IPS-18c (cell line): ENCODE measurements around the gene MUCL3.

Source experiments
- H3K4me3 ChIP-seq: 2 replicates; pipeline ENCODE4 v1.7.0; 2013; ENCODE audit warnings: low read depth, mild to moderate bottlenecking, low read length, moderate library complexity; ENCODE audit not compliant: insufficient read depth
- H3K9me3 ChIP-seq: one replicate; pipeline ENCODE4 v1.6.1; 2013; ENCODE audit warnings: mild to moderate bottlenecking, low read length, moderate library complexity; ENCODE audit not compliant: control insufficient read depth, insufficient read depth

Gene MUCL3

DNA sequence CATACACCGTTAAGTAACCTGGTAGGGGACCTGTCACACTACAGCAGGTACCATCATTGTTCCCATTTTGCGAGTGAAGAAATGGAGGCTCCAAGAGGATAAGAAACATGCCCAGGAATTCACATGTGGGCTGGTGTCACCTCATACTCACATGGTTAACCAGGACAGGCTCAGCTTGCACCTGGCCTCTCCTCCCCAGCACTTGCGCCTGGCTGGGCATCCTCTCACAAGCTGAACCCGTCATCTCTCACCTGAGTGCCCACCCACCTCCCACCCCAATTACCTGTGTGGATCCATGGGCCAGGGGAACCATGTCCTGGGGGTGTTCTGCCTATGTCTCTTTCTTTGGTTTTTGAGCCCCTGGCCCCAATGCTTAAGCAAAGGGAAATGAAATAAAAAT is 10.3 kb upstream of the MUCL3 start:
- Histone ChIP-seq H3K9me3 (peaks cover 2% of the 10 kb centered on the region), H3K4me3 (no peak overlapping the region)

DNA sequence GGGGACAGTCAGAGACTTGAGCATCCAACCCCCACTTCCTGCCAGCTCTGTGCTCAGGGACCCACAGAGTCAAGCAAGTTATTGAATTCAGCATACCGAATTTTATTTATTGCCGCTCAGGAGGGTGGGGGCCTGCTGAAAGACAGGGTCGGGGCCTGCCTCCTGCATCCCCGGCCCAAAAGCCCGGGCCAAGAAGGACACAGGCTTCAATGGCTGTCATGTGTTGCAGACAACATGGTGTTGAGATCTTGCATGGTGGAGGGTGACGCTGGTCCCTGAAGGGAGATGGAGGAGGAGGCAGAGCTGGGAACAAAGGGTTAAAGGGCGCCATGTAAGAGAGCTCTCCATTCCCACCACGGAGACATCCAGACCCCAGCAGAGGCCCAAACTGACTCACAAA is 9.5 kb upstream of the MUCL3 start:
- Histone ChIP-seq H3K4me3 (no peak overlapping the region), H3K9me3 (peaks cover 2% of the 10 kb centered on the region)

DNA sequence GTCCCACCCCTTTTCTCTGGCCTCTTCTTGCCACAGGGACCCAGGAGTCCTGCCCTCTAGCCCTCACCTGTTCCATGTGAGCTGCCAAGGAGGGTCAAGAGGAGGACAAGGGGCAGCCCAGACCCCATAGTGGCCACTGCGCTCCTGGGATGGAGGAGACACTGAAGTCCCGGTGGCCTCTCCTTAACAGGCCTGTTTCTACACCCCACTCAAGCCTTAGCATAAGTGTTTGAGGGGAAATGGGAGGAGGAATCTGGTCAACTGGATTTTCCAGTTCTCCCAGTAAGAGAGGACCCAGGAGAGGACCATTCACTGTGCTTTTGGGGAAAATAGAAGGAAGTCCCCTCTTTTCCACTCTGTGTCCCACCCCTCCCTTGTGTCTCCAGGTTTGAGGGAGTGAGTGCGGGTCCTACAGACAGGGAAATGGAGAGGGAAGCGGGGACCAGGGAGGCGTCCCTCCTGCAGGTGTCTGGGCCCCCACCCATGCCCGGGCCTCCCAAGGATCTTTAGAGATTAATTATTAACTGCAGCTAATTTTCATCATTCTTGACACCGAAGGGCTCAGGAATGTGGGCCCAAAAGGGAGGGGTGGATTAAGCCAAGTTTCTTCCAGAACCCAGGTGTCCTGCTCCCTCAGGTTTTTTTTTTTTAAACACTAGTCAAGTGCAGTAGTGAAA is 8.7 kb upstream of the MUCL3 start, which contains the start of gene SFTA2:
Gene SFTA2 (minus strand): TSS at position 202 of the 677 bp plus-strand sequence. CDS start 74 bp downstream, at position 128.
- no peak within 1 kb of the TSS for H3K4me3 ChIP-seq
- H3K9me3 ChIP-seq = peaks cover 2% of the 10 kb centered on the region

DNA sequence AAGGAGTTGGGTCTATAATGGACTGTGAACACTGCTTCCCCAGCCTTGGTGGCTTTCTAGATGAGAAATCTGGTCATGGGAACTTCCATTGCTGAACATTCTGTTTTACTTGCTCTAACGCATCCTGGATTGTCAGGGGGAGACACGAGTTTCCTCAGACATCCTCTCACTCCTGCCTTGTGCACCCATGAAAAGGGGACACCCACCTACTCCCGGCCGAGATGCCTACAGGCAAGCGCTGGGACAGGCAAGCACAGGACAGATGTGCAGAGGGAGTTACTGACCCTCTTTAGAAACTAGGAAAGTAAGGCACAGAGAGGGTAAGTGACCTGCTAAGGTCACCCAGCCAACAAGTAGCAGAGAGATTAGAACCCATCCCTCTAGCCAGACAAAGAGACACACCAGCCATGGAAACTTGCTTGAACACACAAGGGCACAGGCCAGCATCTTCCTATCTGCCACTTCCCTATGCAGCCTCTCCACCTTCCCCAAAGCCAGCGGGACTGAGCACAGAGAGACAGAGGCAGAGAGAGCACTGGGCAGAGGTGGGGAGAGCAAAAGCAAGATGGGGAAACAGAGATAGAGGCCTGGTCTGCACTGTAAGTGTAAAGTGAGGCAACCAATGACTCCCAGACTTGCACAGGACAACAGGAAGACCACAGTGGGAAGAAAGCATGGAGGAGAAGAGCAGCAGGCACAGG is 8.0 kb upstream of the MUCL3 start:
- H3K9me3 ChIP-seq = no peaks in the 10 kb centered on the region
- H3K4me3 ChIP-seq = no peak overlapping the region

DNA sequence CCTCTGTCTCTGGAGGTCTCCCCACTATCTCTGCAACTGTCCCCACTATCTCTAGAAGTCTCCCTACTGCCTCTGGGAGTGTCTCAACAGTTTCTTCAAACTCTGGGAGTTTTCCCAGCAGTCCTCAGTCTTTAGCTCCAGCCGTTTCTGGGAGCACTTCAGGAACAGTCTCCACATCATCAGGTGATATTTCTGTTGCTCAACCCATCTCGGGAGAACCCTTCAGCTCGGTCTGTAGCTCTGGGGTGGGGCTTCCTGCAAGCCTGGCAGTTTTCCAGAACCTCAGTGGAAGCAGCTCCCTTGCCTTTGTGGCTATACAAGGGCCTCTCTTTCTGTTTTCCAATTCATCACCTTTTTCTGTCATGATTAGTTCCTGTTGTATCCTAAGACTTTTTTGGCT is 5.8 kb upstream of the MUCL3 start:
- H3K4me3 ChIP-seq = no peak overlapping the region
- H3K9me3 ChIP-seq = no peaks in the 10 kb centered on the region

DNA sequence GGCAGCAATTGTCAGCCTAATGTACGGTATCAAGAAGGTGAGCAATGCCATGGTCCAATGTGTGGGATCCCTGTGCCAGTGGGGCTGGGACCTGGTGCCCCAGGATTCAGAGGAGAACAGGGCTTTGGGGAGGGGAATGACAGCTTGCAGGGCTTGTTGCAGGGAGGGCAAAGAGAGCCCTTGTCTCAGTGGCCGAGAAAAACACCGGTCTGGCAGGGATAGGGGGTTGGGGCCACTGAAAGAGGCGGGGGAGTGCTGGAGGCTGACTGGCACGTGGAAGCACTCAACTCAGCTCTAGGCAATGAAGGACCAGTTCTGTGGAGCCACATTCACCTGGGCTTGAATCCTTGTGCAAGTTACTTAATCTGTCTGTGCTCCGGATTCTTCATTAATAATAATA is 3.5 kb upstream of the MUCL3 start:
- H3K9me3 ChIP-seq = no peaks in the 10 kb centered on the region

DNA sequence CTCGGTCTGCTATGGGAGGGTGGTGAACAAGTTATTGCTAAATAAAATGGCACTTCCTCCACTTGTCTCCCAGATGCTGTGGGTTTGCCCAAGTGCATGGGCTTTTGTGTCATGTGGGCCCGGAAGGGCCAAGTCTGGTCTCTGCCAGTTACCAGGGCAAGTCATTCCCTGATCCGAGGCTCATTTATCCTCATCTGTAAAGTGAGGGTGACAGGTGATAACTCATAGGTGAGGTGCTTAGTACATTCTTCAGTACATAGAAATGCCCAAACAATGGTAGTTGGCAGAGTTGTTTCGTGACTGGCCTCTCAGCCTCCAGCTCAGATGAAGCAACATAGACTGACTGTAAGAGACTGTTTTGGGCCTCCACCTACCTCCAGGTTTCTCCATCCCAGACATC is 2.0 kb upstream of the MUCL3 start:
- H3K9me3 ChIP-seq = no peaks in the 10 kb centered on the region
- no peak overlapping the region for H3K4me3 ChIP-seq

More for the DNA sequence above, 3.5 kb upstream of the MUCL3 start:
- no peak overlapping the region for H3K4me3 ChIP-seq

DNA sequence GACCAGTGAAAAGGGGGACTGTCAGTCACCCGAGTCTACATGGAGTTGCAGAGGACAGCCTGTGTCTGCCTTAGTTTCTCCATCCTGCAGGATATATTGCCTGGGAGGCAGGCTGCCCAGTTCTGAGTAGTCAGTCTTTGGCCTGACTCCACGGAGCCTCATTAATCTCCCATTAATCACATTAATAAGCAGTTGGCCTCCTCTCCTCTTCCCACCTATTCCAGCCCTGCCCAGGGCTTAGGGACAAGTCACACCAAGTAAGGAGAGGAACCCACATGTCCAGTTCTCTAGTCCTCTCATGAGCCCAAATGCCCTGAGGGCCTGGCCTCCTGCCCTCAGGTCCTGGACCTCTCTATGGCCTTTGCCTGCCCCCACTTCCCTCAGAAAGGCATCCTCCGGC is 1.3 kb upstream of the MUCL3 start:
- Histone ChIP-seq H3K9me3 (no peaks in the 10 kb centered on the region), H3K4me3 (no peak overlapping the region)

DNA sequence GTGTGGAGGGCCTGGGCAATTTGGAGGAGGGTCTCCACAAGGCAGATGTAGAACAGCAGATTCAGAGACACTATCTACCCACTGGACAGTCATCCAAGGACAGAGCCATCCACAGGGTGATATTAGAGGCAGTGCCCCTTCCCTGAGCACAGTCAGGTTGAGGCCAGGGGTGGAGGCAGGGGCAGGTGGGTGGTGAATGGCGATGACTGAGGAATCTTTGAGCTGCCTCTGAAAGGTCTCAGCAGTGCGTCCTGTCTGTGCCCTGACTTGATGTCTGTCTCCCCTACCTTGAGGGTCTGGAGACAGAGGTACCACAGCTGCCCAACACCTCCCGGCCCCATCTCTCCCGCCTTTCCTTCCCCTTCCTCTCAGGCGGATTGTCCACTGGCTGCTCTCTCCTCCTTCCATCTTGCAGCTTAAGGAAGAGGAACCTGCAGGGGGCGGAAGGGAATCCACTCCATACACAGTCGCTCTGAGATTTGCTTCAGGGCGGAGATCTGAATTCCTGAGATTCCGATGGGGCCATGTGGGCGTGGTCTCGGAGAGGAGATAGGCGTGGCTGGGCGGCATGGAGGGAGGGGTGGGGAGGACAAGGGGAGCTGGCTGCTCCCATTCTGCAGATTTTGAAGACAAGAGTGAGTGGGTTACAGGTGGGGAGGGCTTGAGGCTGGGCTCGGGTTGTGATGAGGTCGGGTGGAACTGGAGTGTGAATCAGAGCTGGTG is 1.7 kb downstream of the MUCL3 start:
- Histone ChIP-seq H3K9me3 (no peaks in the 10 kb centered on the region), H3K4me3 (no peak overlapping the region)

DNA sequence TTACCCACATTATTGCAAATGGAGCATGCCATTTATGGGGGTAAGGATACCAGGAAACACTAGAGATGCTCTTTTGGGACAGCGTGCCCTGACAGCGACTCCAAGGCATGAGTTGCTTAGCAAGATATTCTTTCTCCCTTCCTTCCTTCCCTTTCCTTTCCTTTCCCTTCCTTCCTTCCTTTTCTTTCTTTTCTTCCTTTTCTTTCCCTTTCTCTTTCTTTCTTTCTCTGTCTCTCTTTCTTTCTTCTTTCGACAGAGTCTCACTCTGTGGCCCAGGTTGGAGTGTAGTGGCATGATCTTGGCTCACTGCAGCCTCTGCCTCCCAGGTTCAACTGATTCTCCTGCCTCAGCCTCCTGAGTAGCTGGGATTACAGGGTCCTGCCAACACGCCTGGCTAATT is 3.3 kb downstream of the MUCL3 start:
- Histone ChIP-seq H3K9me3 (no peaks in the 10 kb centered on the region), H3K4me3 (no peak overlapping the region)

DNA sequence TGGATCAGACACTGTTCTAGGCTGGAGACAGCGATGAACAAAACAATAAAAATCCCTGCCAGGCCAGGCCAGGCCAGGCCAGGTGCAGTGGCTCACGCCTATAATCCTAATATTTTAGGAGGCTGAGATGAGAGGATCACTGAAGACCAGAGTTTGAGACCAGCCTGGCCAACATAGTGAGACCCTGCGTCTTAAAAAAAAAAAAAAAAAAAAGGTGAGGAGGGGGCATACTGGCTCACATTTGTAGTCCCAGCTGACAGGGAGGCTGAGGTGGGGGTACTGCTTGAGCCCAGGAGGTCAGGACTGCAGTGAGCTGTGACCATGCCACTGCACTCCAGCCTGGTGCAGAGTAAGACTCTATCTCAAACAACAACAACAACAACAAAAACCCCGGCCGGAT is 4.5 kb downstream of the MUCL3 start:
- H3K4me3 ChIP-seq = no peak overlapping the region
- no peaks in the 10 kb centered on the region for H3K9me3 ChIP-seq

DNA sequence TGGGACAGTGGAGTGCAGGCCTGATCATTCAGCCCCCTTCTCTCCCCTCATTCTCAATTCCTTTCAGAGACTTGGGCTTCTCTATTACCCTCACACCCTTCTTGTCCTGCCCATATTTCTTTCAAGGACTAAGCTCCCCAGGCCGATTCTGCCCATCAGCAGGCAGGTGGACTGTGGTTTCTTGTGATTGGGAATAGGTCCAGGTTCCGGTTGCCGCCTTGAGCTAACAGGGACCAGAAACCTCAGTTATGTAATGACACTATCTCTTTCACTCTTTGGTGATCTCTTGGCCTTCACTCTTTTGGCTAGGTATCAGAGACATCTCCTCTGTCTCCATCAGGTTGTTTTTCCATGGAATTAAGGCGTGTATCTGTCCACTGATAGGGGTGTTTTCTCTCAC is 6.5 kb downstream of the MUCL3 start:
- no peaks in the 10 kb centered on the region for H3K9me3 ChIP-seq

DNA sequence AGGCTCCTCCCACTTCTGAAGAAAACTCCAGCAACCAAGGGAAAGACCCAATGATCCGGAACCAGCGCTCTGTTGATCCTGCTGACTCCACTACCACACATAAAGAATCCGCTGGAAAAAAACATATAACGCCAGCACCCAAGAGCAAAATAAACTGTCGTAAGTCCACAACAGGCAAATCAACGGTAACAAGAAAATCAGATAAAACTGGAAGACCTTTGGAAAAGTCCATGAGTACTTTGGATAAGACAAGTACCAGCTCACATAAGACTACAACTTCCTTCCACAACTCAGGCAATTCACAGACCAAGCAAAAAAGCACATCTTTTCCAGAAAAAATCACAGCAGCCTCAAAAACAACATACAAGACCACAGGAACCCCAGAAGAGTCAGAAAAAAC is 8.0 kb downstream of the MUCL3 start:
- no peak overlapping the region for H3K4me3 ChIP-seq

More for the DNA sequence above, 6.5 kb downstream of the MUCL3 start:
- H3K4me3 ChIP-seq = no peak overlapping the region

DNA sequence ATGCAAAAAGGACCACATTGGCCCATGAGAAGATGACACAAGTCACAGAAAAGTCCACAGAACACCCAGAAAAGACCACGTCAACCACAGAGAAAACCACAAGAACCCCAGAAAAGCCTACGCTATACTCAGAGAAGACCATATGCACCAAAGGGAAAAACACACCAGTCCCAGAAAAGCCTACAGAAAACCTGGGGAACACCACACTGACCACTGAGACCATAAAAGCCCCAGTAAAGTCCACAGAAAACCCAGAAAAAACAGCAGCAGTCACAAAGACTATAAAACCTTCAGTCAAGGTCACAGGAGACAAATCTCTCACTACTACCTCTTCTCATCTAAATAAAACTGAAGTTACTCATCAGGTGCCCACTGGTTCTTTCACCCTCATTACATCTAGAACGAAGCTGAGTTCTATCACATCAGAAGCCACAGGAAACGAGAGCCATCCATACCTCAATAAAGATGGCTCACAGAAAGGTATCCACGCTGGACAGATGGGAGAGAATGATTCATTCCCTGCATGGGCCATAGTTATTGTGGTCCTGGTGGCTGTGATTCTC is 11.2 kb downstream of the MUCL3 start:
- no peaks in the 10 kb centered on the region for H3K9me3 ChIP-seq
- H3K4me3 ChIP-seq = no peak overlapping the region

More for the DNA sequence above, 8.0 kb downstream of the MUCL3 start:
- H3K9me3 ChIP-seq = no peaks in the 10 kb centered on the region

DNA sequence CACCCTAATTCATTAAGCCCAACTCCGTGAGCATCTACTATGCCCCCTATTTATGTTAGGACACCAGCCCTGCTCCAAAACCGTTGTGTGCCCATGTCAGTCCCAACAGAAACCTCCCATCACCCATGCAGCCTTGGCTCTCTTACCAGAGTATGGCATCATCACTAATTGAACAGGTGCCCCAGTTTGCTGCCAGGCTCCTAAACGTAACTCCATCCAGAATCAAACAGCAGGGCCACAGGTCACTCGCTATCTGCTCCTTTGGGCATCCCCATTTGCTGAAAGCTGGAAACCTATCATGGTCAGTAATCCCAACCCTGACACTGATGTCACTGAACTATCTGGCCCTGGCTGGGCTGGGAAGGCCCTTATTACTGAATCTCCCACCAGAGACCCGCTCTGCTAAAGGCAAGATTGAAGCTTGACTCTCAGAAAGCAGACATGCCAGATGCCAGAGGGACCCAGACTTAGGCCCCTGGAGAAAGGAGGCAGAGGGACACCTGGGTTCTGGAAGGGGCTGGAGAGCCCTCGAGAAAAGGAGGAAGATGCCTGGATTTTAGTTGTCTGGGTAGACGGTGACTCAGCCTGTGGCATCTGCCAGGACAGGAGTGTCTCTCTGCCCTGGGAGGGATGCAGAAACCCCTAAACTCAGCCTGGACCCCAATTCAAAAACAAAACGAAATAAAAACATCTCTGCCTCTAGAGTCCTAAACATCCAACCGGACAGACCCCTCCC is 14.0 kb downstream of the MUCL3 start:
- Histone ChIP-seq H3K4me3 (peak overlapping the region; percentile 59; the same call in 1 of the 2 replicates), H3K9me3 (no peaks in the 10 kb centered on the region)

DNA sequence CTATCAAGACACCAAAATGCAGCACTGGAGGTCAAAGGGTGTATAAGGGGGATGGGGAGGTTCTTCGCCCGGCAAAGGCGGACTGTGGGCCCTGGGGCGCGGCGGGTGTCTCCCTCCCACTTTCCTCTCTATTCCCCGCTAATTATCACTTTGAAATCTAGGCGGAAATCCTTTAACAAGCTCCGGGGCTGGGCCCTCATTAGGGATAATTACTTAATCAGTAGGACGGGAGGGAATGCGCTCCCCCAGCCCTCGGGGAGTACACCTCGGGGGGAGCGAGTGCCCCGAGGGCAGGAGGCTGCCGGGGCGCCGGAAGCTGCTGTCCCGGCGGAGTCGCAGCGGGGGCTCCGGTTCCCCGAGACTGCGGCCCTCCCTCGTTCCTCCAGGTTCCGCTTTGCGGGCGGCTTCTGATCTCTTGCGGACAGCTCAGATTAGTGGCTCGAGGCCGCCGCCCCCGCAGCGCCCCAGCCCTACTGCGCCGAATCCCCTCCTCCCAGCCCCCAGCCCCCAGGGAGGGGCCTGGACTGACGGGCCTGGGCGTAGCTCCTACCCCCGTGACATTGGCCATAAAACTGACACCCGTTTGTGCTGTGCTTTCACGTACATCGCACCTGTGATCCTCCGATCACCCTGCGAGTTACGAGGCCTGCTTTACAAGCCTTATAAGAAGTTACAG is 14.7 kb downstream of the MUCL3 start:
- peak overlapping the region; percentile 59 for H3K4me3 ChIP-seq
- H3K9me3 ChIP-seq = no peaks in the 10 kb centered on the region

DNA sequence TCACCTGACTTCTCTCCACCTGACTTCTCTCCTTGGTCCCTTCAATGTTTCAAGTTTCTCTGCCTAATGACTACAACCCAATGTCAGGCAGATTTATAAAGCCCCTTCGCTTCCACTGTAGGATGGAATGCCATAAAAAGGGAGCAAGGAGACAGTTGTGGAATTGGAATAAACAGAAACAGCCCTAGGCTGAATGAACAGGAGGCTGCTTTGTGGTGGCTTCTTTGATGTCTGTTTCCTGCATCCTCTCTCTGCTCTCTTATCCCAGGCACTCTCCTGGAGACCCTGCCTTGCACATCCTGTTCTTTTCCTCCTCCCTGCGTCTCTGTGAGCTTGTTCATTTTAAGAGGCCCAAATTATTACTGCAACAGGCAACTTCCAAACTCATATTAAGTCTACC is 16.9 kb downstream of the MUCL3 start:
- no peaks in the 10 kb centered on the region for H3K9me3 ChIP-seq
- H3K4me3 ChIP-seq = no peak overlapping the region
